ENCODE data around the gene FBXO3. TPM values are rescaled to one million over a fixed set of nuclear protein-coding genes. Genes with fewer than 3 reads are reported as not detected.

FBXO3 gene
- total RNA-seq, 1 donor from 2014 or later = 32.5 TPM

- peak; percentile 97 for ATAC-seq
- intact Hi-C loops (cut with DNase I) = no loop called here
- no peak for TF ChIP-seq CTCF (IDR thresholded peaks at IDR 0.05)
- H3K27me3 ChIP-seq = no peaks in the 10 kb centered on the region
- H3K27ac ChIP-seq = peak within 1 kb of the TSS; percentile 96
- peak within 1 kb of the TSS; percentile 92 for H3K4me3 ChIP-seq
- peaks cover 35% of the 10 kb centered on the region for H3K4me1 ChIP-seq
- H3K36me3 ChIP-seq = no peaks in the 10 kb centered on the region
- peak; percentile 99 for DNase-seq
- no peaks in the 10 kb centered on the region for H3K9me3 ChIP-seq
These were observed 38.0 kb downstream of the FBXO3 start, which contains the start of gene CD59 for GRCh38 chr11:33736148-33736812. Gene CD59 (minus strand): TSS chr11:33736423. CDS start chr11:33722445, 13,978 bp downstream.

- Histone ChIP-seq H3K4me1 (peaks cover 41% of the 10 kb centered on the region), H3K27me3 (no peaks in the 10 kb centered on the region), H3K27ac (peak overlapping the region; percentile 96), H3K36me3 (no peaks in the 10 kb centered on the region), H3K4me3 (peak overlapping the region; percentile 92), H3K9me3 (no peaks in the 10 kb centered on the region)
- ATAC-seq (peak; percentile 35), DNase-seq (peak; percentile 80)
- intact Hi-C loops (cut with DNase I) = no loop called here
- TF ChIP-seq CTCF (IDR thresholded peaks at IDR 0.05) = no peak
These were observed 38.8 kb downstream of the FBXO3 start for GRCh38 chr11:33735271-33736147.

- DNase-seq = peak; percentile 68
- Histone ChIP-seq H3K27ac (peak overlapping the region; percentile 96), H3K36me3 (peaks cover 5% of the 10 kb centered on the region), H3K9me3 (no peaks in the 10 kb centered on the region), H3K27me3 (no peaks in the 10 kb centered on the region), H3K4me3 (peak overlapping the region; percentile 92), H3K4me1 (peaks cover 49% of the 10 kb centered on the region)
- ATAC-seq = peak; percentile 61
- no peak for TF ChIP-seq CTCF (IDR thresholded peaks at IDR 0.05)
- intact Hi-C loops (cut with DNase I) = no loop called here
These were observed 39.7 kb downstream of the FBXO3 start for GRCh38 chr11:33734441-33735270.

GRCh38 chr11:33733980-33734379 is 40.3 kb downstream of the FBXO3 start:
- H3K4me1 ChIP-seq = peaks cover 52% of the 10 kb centered on the region

More at GRCh38 chr11:33733980-33734379, 40.3 kb downstream of the FBXO3 start:
- TF ChIP-seq CTCF (IDR thresholded peaks at IDR 0.05) = no peak
- ATAC-seq (no peak), DNase-seq (no peak)
- intact Hi-C loops (cut with DNase I) = no loop called here
- Histone ChIP-seq H3K27ac (peak overlapping the region; percentile 96), H3K36me3 (peaks cover 5% of the 10 kb centered on the region), H3K4me3 (peak overlapping the region; percentile 92), H3K27me3 (no peaks in the 10 kb centered on the region), H3K9me3 (no peaks in the 10 kb centered on the region)
